Neural cell (in vitro differentiated cells): Measurements from ENCODE around the gene CHPF2. TPM values are rescaled to one million over a fixed set of nuclear protein-coding genes. Genes with fewer than 3 reads are reported as not detected.

Source experiments
- H2AFZ ChIP-seq: fragments of 200-600, 300-800 bp; sonication (generic), shearing (Covaris generic); 2 replicates; pipeline ENCODE4 v1.6.0; 2014; ENCODE audit warnings: low read depth, mild to moderate bottlenecking, antibody characterized with exemption, low read length, moderate library complexity
- H3F3A ChIP-seq: fragments of 200-600 bp; shearing (Covaris generic); 2 replicates; pipeline ENCODE4 v1.6.1; 2016; ENCODE audit warnings: mild to moderate bottlenecking, moderate library complexity, mixed read lengths, antibody characterized with exemption, low read length; ENCODE audit not compliant: insufficient read depth, poor library complexity, severe bottlenecking
- H3K27ac ChIP-seq: fragments of 200-600, 300-800 bp; sonication (generic), shearing (Covaris generic); 2 replicates; pipeline ENCODE4 v1.5.1; 2014; ENCODE audit warnings: mild to moderate bottlenecking, low read length, moderate library complexity
- H3K27me3 ChIP-seq: fragments of 300-800, 200-600 bp; sonication (generic), shearing (Covaris generic); 2 replicates; pipeline ENCODE4 v1.6.0; 2014; ENCODE audit warnings: mild to moderate bottlenecking, low read depth, low read length, moderate library complexity; ENCODE audit not compliant: insufficient read depth
- H3K36me3 ChIP-seq: fragments of 300-800, 200-600 bp; sonication (generic), shearing (Covaris generic); 2 replicates; pipeline ENCODE4 v1.5.1; 2014; ENCODE audit warnings: mild to moderate bottlenecking, antibody characterized with exemption, low read length, moderate library complexity; ENCODE audit not compliant: insufficient read depth
- H3K4me2 ChIP-seq: fragments of 300-800, 200-600 bp; sonication (generic), shearing (Covaris generic); 2 replicates; pipeline ENCODE4 v1.6.0; 2014; ENCODE audit warnings: mild to moderate bottlenecking, low read length
- H3K4me3 ChIP-seq: fragments of 300-800, 200-600 bp; sonication (generic), shearing (Covaris generic); 2 replicates; pipeline ENCODE4 v1.5.1; 2014; ENCODE audit warnings: mild to moderate bottlenecking, low read length, moderate library complexity
- H3K79me2 ChIP-seq: fragments of 200-600 bp; shearing (Covaris generic); replicated peaks from 2 replicates; pipeline ENCODE4 v1.6.0; 2014; ENCODE audit warnings: mild to moderate bottlenecking, low read length, moderate library complexity; ENCODE audit not compliant: insufficient read depth
- H3K9ac ChIP-seq: fragments of 300-800, 200-600 bp; sonication (generic), shearing (Covaris generic); 2 replicates; pipeline ENCODE4 v1.6.1; 2016; ENCODE audit warnings: mild to moderate bottlenecking, low read length, mixed read lengths
- H3K9me2 ChIP-seq: fragments of 200-600 bp; shearing (Covaris generic); 2 replicates; pipeline ENCODE4 v1.6.1; 2016; ENCODE audit warnings: mild to moderate bottlenecking, low read length, mixed read lengths; ENCODE audit not compliant: insufficient read depth
- H3K9me3 ChIP-seq: fragments of 200-600, 300-800 bp; sonication (generic), shearing (Covaris generic); 2 replicates; pipeline ENCODE4 v1.6.1; 2016; ENCODE audit warnings: mild to moderate bottlenecking, mixed run types, low read length, moderate library complexity, mixed read lengths
- H4K20me1 ChIP-seq: fragments of 200-600 bp; shearing (Covaris generic); 2 replicates; pipeline ENCODE4 v1.6.1; 2016; ENCODE audit warnings: mild to moderate bottlenecking, mixed run types; ENCODE audit not compliant: insufficient read depth
- EP300 ChIP-seq: fragments of 450-650 bp; conservative IDR thresholded peaks from 2 replicates; pipeline ENCODE4 v1.6.1; 2014; ENCODE audit warnings: antibody characterized with exemption, mild to moderate bottlenecking, moderate library complexity; ENCODE audit not compliant: poor library complexity, severe bottlenecking
- EZH2 ChIP-seq: fragments of 200-600, 300-800 bp; shearing (Covaris generic), sonication (generic); IDR thresholded peaks from 2 replicates; pipeline ENCODE4 v1.6.1; 2014; ENCODE audit warnings: antibody characterized with exemption, low read length, borderline replicate concordance, mild to moderate bottlenecking; ENCODE audit not compliant: insufficient read depth, poor library complexity, severe bottlenecking
- MXI1 ChIP-seq: fragments of 450-650 bp; conservative IDR thresholded peaks from 2 replicates; pipeline ENCODE4 v1.6.1; 2014; ENCODE audit warnings: antibody characterized with exemption, mild to moderate bottlenecking; ENCODE audit not compliant: poor library complexity, severe bottlenecking
- POLR2AphosphoS5 ChIP-seq: IDR thresholded peaks from 2 replicates; pipeline ENCODE4 v1.6.1; 2012
- RAD21 ChIP-seq: fragments of 450-650 bp; conservative IDR thresholded peaks from 2 replicates; pipeline ENCODE4 v1.6.1; 2014; ENCODE audit warnings: antibody characterized with exemption, mild to moderate bottlenecking, moderate library complexity
- SMC3 ChIP-seq: fragments of 450-650 bp; conservative IDR thresholded peaks from 2 replicates; pipeline ENCODE4 v1.6.1; 2014; ENCODE audit warnings: antibody characterized with exemption, mild to moderate bottlenecking, moderate library complexity; ENCODE audit not compliant: poor library complexity
- TAF1 ChIP-seq: IDR thresholded peaks from 2 replicates; pipeline ENCODE4 v1.6.1; 2012; ENCODE audit warnings: low read depth
- polyA plus RNA-seq: library from polyadenylated mRNA; depleted of rRNA; stranded (reverse); fragments of >200 nt; gene quantifications from 2 replicates; pipeline ENCODE4 v1.2.3, GENCODE V29; 2014
- TF ChIP-seq, protein P1 (sequence below): fragments of 450-650 bp; IDR thresholded peaks from 2 replicates; pipeline ENCODE4 v1.5.1; 2014; ENCODE audit warnings: antibody characterized with exemption, mild to moderate bottlenecking, moderate library complexity; ENCODE audit not compliant: poor library complexity, severe bottlenecking
- TF ChIP-seq, protein P2 (sequence below): IDR thresholded peaks from 2 replicates; pipeline ENCODE4 v1.6.1; 2012; ENCODE audit warnings: borderline replicate concordance

CHPF2 gene
- polyA plus RNA-seq, 1 donor from 2014 or later, result 22.5 TPM

DNA sequence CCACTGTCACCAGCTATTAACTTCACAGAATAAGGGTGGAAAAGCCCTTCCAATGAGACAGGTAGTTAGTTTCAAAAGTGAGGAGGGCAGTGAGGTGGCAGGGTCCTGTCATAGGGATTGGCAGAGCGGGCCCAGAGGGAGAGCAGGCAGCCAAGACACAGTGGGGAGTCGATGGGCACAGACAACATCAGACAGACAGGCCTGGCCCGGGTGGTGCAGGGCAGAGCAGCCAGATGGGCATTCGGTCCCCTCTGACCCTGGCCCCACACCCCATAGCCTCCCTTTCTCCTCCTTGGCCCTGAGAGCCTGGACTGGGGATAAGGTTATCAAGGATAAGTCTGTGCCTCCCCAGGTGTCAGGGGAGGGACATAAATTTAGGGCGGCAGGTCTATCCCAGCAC lies 47.6 kb downstream of the CHPF2 start:
- H3K27me3 ChIP-seq, result no peaks in the 10 kb centered on the region
- no peaks in the 10 kb centered on the region for H3K9me2 ChIP-seq
- H3K4me2 ChIP-seq, result no peak overlapping the region
- no peak overlapping the region for H3K4me3 ChIP-seq
- TF ChIP-seq RAD21, result no peak
- TF ChIP-seq POLR2AphosphoS5, result no peak
- TF ChIP-seq EZH2, result no peak
- TF ChIP-seq, protein P1, sequence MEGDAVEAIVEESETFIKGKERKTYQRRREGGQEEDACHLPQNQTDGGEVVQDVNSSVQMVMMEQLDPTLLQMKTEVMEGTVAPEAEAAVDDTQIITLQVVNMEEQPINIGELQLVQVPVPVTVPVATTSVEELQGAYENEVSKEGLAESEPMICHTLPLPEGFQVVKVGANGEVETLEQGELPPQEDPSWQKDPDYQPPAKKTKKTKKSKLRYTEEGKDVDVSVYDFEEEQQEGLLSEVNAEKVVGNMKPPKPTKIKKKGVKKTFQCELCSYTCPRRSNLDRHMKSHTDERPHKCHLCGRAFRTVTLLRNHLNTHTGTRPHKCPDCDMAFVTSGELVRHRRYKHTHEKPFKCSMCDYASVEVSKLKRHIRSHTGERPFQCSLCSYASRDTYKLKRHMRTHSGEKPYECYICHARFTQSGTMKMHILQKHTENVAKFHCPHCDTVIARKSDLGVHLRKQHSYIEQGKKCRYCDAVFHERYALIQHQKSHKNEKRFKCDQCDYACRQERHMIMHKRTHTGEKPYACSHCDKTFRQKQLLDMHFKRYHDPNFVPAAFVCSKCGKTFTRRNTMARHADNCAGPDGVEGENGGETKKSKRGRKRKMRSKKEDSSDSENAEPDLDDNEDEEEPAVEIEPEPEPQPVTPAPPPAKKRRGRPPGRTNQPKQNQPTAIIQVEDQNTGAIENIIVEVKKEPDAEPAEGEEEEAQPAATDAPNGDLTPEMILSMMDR, result no peak
- TF ChIP-seq TAF1, result no peak
- no peak for TF ChIP-seq EP300
- TF ChIP-seq, protein P2, sequence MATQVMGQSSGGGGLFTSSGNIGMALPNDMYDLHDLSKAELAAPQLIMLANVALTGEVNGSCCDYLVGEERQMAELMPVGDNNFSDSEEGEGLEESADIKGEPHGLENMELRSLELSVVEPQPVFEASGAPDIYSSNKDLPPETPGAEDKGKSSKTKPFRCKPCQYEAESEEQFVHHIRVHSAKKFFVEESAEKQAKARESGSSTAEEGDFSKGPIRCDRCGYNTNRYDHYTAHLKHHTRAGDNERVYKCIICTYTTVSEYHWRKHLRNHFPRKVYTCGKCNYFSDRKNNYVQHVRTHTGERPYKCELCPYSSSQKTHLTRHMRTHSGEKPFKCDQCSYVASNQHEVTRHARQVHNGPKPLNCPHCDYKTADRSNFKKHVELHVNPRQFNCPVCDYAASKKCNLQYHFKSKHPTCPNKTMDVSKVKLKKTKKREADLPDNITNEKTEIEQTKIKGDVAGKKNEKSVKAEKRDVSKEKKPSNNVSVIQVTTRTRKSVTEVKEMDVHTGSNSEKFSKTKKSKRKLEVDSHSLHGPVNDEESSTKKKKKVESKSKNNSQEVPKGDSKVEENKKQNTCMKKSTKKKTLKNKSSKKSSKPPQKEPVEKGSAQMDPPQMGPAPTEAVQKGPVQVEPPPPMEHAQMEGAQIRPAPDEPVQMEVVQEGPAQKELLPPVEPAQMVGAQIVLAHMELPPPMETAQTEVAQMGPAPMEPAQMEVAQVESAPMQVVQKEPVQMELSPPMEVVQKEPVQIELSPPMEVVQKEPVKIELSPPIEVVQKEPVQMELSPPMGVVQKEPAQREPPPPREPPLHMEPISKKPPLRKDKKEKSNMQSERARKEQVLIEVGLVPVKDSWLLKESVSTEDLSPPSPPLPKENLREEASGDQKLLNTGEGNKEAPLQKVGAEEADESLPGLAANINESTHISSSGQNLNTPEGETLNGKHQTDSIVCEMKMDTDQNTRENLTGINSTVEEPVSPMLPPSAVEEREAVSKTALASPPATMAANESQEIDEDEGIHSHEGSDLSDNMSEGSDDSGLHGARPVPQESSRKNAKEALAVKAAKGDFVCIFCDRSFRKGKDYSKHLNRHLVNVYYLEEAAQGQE, result no peak
- no peak for TF ChIP-seq SMC3
- TF ChIP-seq MXI1, result no peak
- H3K9me3 ChIP-seq, result no peaks in the 10 kb centered on the region
- no peaks in the 10 kb centered on the region for H3F3A ChIP-seq
- no peaks in the 10 kb centered on the region for H4K20me1 ChIP-seq
- no peak overlapping the region for H3K27ac ChIP-seq
- H2AFZ ChIP-seq, result no peak overlapping the region
- no peaks in the 10 kb centered on the region for H3K36me3 ChIP-seq
- no peak overlapping the region for H3K9ac ChIP-seq
- no peaks in the 10 kb centered on the region for H3K79me2 ChIP-seq

DNA sequence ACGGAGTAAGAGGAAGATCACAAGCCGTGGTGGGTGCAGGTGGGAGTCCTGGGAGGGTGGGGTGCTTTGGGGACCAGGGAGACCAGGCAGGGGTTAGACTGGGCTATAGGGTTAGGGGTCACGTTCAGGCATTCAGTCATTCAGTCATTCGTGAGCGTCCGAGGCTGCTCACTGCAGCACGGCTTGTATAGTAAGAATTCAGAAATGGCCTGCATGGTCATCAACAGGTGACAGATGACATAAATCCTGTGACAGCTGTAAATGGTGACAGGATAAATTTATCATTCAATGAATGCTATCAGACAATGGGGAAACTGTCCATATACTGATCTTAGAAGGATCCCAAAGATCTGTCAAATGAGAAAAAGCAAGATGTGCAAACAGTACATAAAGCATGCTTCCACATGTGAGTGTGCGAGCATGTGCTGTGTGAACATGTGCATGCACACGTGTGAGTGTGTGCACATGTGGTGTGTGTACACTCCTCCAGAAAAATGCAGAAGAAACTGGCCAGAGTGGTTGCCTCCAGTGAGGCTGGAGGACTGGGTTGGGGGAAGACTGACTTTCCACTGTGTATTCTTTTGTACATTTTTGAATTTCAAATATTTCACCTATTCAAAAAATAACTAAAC lies 48.2 kb downstream of the CHPF2 start:
- TF ChIP-seq, protein P1, result no peak
- TF ChIP-seq TAF1, result no peak
- no peak for TF ChIP-seq POLR2AphosphoS5
- no peak for TF ChIP-seq RAD21
- TF ChIP-seq EP300, result no peak
- TF ChIP-seq, protein P2, result no peak
- no peak for TF ChIP-seq MXI1
- no peak for TF ChIP-seq SMC3
- TF ChIP-seq EZH2, result no peak
- no peaks in the 10 kb centered on the region for H3K9me2 ChIP-seq
- no peak overlapping the region for H3K4me3 ChIP-seq
- no peaks in the 10 kb centered on the region for H3K79me2 ChIP-seq
- no peaks in the 10 kb centered on the region for H4K20me1 ChIP-seq
- no peak overlapping the region for H2AFZ ChIP-seq
- no peak overlapping the region for H3K27ac ChIP-seq
- H3K9me3 ChIP-seq, result no peaks in the 10 kb centered on the region
- no peak overlapping the region for H3K9ac ChIP-seq
- H3K36me3 ChIP-seq, result no peaks in the 10 kb centered on the region
- H3K4me2 ChIP-seq, result no peak overlapping the region
- H3K27me3 ChIP-seq, result no peaks in the 10 kb centered on the region
- no peaks in the 10 kb centered on the region for H3F3A ChIP-seq
